Upper lobe of left lung (tissue), 6 donors: ENCODE results near the gene SPATS2. TPM values are rescaled to one million over a fixed set of nuclear protein-coding genes. Genes with fewer than 3 reads are reported as not detected.

Experiments used
- ATAC-seq, 2 donors: fragments of 200-7000 bp; cut with Tn5 transposase; one replicate each; pipeline ENCODE4 v1.9.1; 2022; ENCODE audit warnings: mild to moderate bottlenecking in 2 of 2, moderate library complexity in 2 of 2; ENCODE audit not compliant: low FRiP score in 2 of 2
- DNase-seq, 2 donors: peaks; one replicate each; pipeline ENCODE4 v3.0.0-alpha.2; 2019 to 2020
- H3K27ac ChIP-seq, 4 donors: fragments of 200-600 bp; sonication (generic); one replicate each; pipeline ENCODE4 v1.5.1; 2016 to 2019
- H3K27me3 ChIP-seq, 4 donors: fragments of 200-600 bp; sonication (generic); one replicate each; pipeline ENCODE4 v1.5.1; 2017 to 2019
- H3K36me3 ChIP-seq, 4 donors: fragments of 200-600 bp; sonication (generic); one replicate each; pipeline ENCODE4 v1.5.1; 2016 to 2019
- H3K4me1 ChIP-seq, 4 donors: fragments of 200-600 bp; sonication (generic); one replicate each; pipeline ENCODE4 v1.5.1; 2018 to 2019
- H3K4me3 ChIP-seq, 4 donors: fragments of 200-600 bp; sonication (generic); one replicate each; pipeline ENCODE4 v1.5.1; 2017 to 2019; ENCODE audit warnings: mild to moderate bottlenecking in 2 of 4, moderate library complexity in 1 of 4
- H3K9me3 ChIP-seq, 4 donors: fragments of 200-600 bp; sonication (generic); one replicate each; pipeline ENCODE4 v1.5.1; 2018 to 2019
- CTCF ChIP-seq, 6 experiments: fragments of 450-650 bp in 4 of 6; fragments of 200-600 bp in 2 of 6; sonication (generic) in 2 of 6; IDR thresholded peaks; one replicate each; pipeline ENCODE4 v1.5.1; 2016 to 2019; ENCODE audit warnings: antibody characterized with exemption in 6 of 6
- EP300 ChIP-seq, 4 donors: sonication (generic); formaldehyde crosslinking; IDR thresholded peaks; one replicate each; pipeline ENCODE4 v1.5.1; 2017; ENCODE audit warnings: antibody characterized with exemption in 4 of 4, control low read depth in 2 of 4
- POLR2A ChIP-seq, 4 donors: fragments of 450-650 bp; IDR thresholded peaks; one replicate each; pipeline ENCODE4 v1.5.1; 2016 to 2017; ENCODE audit warnings: antibody characterized with exemption in 4 of 4, mild to moderate bottlenecking in 2 of 4
- POLR2AphosphoS5 ChIP-seq, 2 donors: sonication (generic); formaldehyde crosslinking; IDR thresholded peaks; one replicate each; pipeline ENCODE4 v1.5.1; 2017; ENCODE audit warnings: antibody characterized with exemption in 2 of 2
- WGBS, 2 donors: methylation state at CpG; one replicate each; pipeline ENCODE4 v1.1.5; 2017 to 2018; 5-methylcytosine and 5-hydroxymethylcytosine counted together
- total RNA-seq, 6 donors: library from RNA; depleted of rRNA in 4 of 6; stranded (reverse); fragments of >200 nt in 4 of 6; gene quantifications; one replicate each; pipeline versions ENCODE4 v1.1.0 to v1.2.1, GENCODE V29; 2016 to 2021
- donor health status: DM: no; HTN: no; CAD: no; lungs with moderate emphysema.
- donor health status: DM: no; HTN: yes; CAD: no; lungs with severe emphysema.

The SPATS2 gene
- total RNA-seq, 6 donors from 2014 or later: 6.2 to 33.5 (median 14.4) TPM

GRCh38 chr12:49462083-49462744 lies 95.0 kb downstream of the SPATS2 start:
- Histone ChIP-seq H3K36me3 (no peaks in the 10 kb centered on the region), H3K27ac (peak overlapping the region in 1 of 4 donors; percentile 6), H3K4me1 (peaks cover 0 to 13% (median 7%) of the 10 kb centered on the region in 4 donors), H3K9me3 (no peaks in the 10 kb centered on the region), H3K4me3 (no peak overlapping the region), H3K27me3 (no peaks in the 10 kb centered on the region)
- peak; percentile 24 to 39 for DNase-seq
- no peak for ATAC-seq
- TF ChIP-seq EP300 (IDR thresholded peaks at IDR 0.05): no peak
- TF ChIP-seq CTCF (IDR thresholded peaks at IDR 0.05): no peak
- TF ChIP-seq POLR2A (IDR thresholded peaks at IDR 0.05): no peak
- no peak for TF ChIP-seq POLR2AphosphoS5 (IDR thresholded peaks at IDR 0.05)
- 46 to 52% methylated on average over 10 to 11 of the region's 11 CpGs for WGBS, 2 donors

GRCh38 chr12:49465132-49465531 lies 97.9 kb downstream of the SPATS2 start:
- Histone ChIP-seq H3K4me1 (peaks cover 0 to 12% (median 7%) of the 10 kb centered on the region in 4 donors), H3K36me3 (no peaks in the 10 kb centered on the region), H3K9me3 (no peaks in the 10 kb centered on the region), H3K27me3 (no peaks in the 10 kb centered on the region), H3K4me3 (no peak overlapping the region), H3K27ac (no peak overlapping the region)
- ATAC-seq (no peak), DNase-seq (no peak)
- TF ChIP-seq POLR2AphosphoS5 (IDR thresholded peaks at IDR 0.05): no peak
- no peak for TF ChIP-seq CTCF (IDR thresholded peaks at IDR 0.05)
- no peak for TF ChIP-seq EP300 (IDR thresholded peaks at IDR 0.05)
- no peak for TF ChIP-seq POLR2A (IDR thresholded peaks at IDR 0.05)
- WGBS, 2 donors: 94 to 100% methylated on average over 2 of the region's 2 CpGs

- Histone ChIP-seq H3K4me3 (no peak overlapping the region), H3K4me1 (no peaks in the 10 kb centered on the region), H3K36me3 (no peaks in the 10 kb centered on the region), H3K9me3 (no peaks in the 10 kb centered on the region), H3K27me3 (no peaks in the 10 kb centered on the region), H3K27ac (no peak overlapping the region)
- no peak for ATAC-seq
- no peak for DNase-seq
- no peak for TF ChIP-seq CTCF (IDR thresholded peaks at IDR 0.05)
- TF ChIP-seq EP300 (IDR thresholded peaks at IDR 0.05): no peak
- no peak for TF ChIP-seq POLR2AphosphoS5 (IDR thresholded peaks at IDR 0.05)
- TF ChIP-seq POLR2A (IDR thresholded peaks at IDR 0.05): no peak
These were observed 103.7 kb downstream of the SPATS2 start for GRCh38 chr12:49470986-49471385.

- no peaks in the 10 kb centered on the region for H3K4me1 ChIP-seq
- no peaks in the 10 kb centered on the region for H3K36me3 ChIP-seq
- ATAC-seq (no peak), DNase-seq (no peak)
- 87 to 100% methylated on average over 1 of the region's 1 CpG for WGBS, 2 donors
- no peak for TF ChIP-seq POLR2A (IDR thresholded peaks at IDR 0.05)
- TF ChIP-seq CTCF (IDR thresholded peaks at IDR 0.05): no peak
- no peak for TF ChIP-seq POLR2AphosphoS5 (IDR thresholded peaks at IDR 0.05)
- no peak for TF ChIP-seq EP300 (IDR thresholded peaks at IDR 0.05)
- H3K9me3 ChIP-seq: no peaks in the 10 kb centered on the region
- H3K27me3 ChIP-seq: no peaks in the 10 kb centered on the region
- H3K27ac ChIP-seq: no peak overlapping the region
- H3K4me3 ChIP-seq: no peak overlapping the region
These were observed 104.3 kb downstream of the SPATS2 start for GRCh38 chr12:49471557-49471956.

GRCh38 chr12:49476091-49476490 lies 108.8 kb downstream of the SPATS2 start:
- H3K27ac ChIP-seq: no peak overlapping the region
- H3K27me3 ChIP-seq: no peaks in the 10 kb centered on the region
- WGBS, 2 donors: 93 to 96% methylated on average over 11 to 12 of the region's 12 CpGs
- H3K4me3 ChIP-seq: no peak overlapping the region
- no peak for DNase-seq
- H3K4me1 ChIP-seq: no peaks in the 10 kb centered on the region
- no peaks in the 10 kb centered on the region for H3K36me3 ChIP-seq
- no peaks in the 10 kb centered on the region for H3K9me3 ChIP-seq
- no peak for ATAC-seq
- TF ChIP-seq EP300 (IDR thresholded peaks at IDR 0.05): no peak
